SK-N-SH (cell line): ENCODE measurements around the gene SYCN.
"Not testable (repeated sequence)": the region's sequence is repeated elsewhere in the genome, so short reads cannot be mapped to it uniquely, and the experiment has no call there.

ENCODE experiments used
- CTCF ChIP-seq: fragments of 200-600 bp; sonication (generic); IDR thresholded peaks from 2 replicates; pipeline ENCODE4 v1.6.1; 2017; ENCODE audit warnings: antibody characterized with exemption, mild to moderate bottlenecking, moderate library complexity
- EP300 ChIP-seq, 2 experiments: IDR thresholded peaks; 2 replicates each; pipeline versions ENCODE4 v1.4.0 to v1.6.1; 2012; ENCODE audit warnings: borderline replicate concordance in 1 of 2, low read depth in 1 of 2, low read length in 1 of 2
- MXI1 ChIP-seq: IDR thresholded peaks from 2 replicates; pipeline ENCODE4 v1.6.1; 2012; ENCODE audit warnings: mild to moderate bottlenecking, low read depth, low read length, improper control_type of control experiment
- NFIC ChIP-seq: IDR thresholded peaks from 2 replicates; pipeline ENCODE4 v1.4.0; 2012; ENCODE audit warnings: borderline replicate concordance
- RCOR1 ChIP-seq: fragments of 150-350 bp; IDR thresholded peaks from 2 replicates; pipeline ENCODE4 v1.6.1; 2017; ENCODE audit warnings: antibody characterized with exemption, low read length
- RFX5 ChIP-seq: IDR thresholded peaks from 2 replicates; pipeline ENCODE4 v1.6.1; 2012; ENCODE audit warnings: mild to moderate bottlenecking, improper control_type of control experiment, low read length
- TAF1 ChIP-seq: IDR thresholded peaks from 2 replicates; pipeline ENCODE4 v1.6.1; 2012; ENCODE audit warnings: low read depth, mild to moderate bottlenecking, low read length, moderate library complexity, borderline replicate concordance
- TCF12 ChIP-seq: IDR thresholded peaks from 2 replicates; pipeline ENCODE4 v1.4.0; 2012
- USF2 ChIP-seq: fragments of 150-350 bp; IDR thresholded peaks from 2 replicates; pipeline ENCODE4 v1.6.1; 2017; ENCODE audit warnings: antibody characterized with exemption, low read length, low read depth, borderline replicate concordance
- YY1 ChIP-seq: IDR thresholded peaks from 2 replicates; pipeline ENCODE4 v1.4.0; 2012; ENCODE audit warnings: low read depth, mild to moderate bottlenecking

DNA sequence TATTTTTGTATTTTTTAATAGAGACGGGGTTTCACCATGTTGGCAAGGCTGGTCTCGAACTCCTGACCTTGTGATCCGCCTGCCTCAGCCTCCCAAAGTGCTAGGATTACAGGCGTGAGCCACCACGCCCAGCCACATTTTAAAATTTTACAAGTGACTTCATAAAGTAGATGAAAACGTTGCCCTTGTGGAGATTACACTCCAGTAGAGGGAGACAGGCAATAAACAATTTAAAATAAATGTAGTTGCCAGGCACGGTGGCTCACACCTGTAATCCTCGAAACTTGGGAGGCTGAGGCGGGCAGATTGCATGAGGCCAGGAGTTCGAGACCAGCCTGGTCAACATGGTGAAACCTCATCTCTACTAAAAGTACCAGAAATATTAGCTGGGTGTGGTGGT is 15.0 kb upstream of the SYCN start:
- not testable (repeated sequence) for TF ChIP-seq CTCF; YY1; NFIC; RFX5; USF2; RCOR1; MXI1; EP300 (IDR thresholded peaks at IDR 0.05; ENCODE audit: borderline replicate concordance in 1 of 2, low read depth in 1 of 2, low read length in 1 of 2); TCF12; TAF1
